Stimulated activated CD4-positive, alpha-beta T cell treated with anti-CD3 and anti-CD28 coated beads, TNF-alpha, amount 100 ng/mL, for 24 hours (primary cell): ENCODE data around the gene THAP10.
"Not testable (repeated sequence)": the region's sequence is repeated elsewhere in the genome, so short reads cannot be mapped to it uniquely, and the experiment has no call there.

Experiments used
- DNase-seq, 3 experiments: peaks; one replicate each; pipeline ENCODE4 v3.0.0-alpha.2; 2020; ENCODE audit warnings: low read depth in 3 of 3

THAP10 gene

GRCh38 chr15:70876683-70877082 is 15.6 kb downstream of the THAP10 start:
- DNase-seq, result no peak

GRCh38 chr15:70876011-70876410 is 16.2 kb downstream of the THAP10 start:
- DNase-seq, result no peak

- no peak for DNase-seq
Observed at GRCh38 chr15:70875001-70875782, 17.0 kb downstream of the THAP10 start.

GRCh38 chr15:70873232-70874054 is 18.8 kb downstream of the THAP10 start:
- DNase-seq, result no peak

GRCh38 chr15:70871490-70871889 is 20.7 kb downstream of the THAP10 start:
- DNase-seq, result not testable (repeated sequence)

GRCh38 chr15:70870051-70870450 is 22.2 kb downstream of the THAP10 start:
- no peak for DNase-seq

GRCh38 chr15:70869346-70869745 is 22.9 kb downstream of the THAP10 start:
- no peak for DNase-seq

- DNase-seq, result no peak
Observed at GRCh38 chr15:70867911-70868467, 24.2 kb downstream of the THAP10 start.

- DNase-seq, result no peak
Observed at GRCh38 chr15:70866982-70867641, 25.1 kb downstream of the THAP10 start.

GRCh38 chr15:70863450-70864218 is 28.6 kb downstream of the THAP10 start:
- no peak for DNase-seq

- no peak for DNase-seq
Observed at GRCh38 chr15:70859998-70860397, 32.2 kb downstream of the THAP10 start.

- no peak for DNase-seq
Observed at GRCh38 chr15:70859322-70859908, 32.8 kb downstream of the THAP10 start.

GRCh38 chr15:70858614-70859321 is 33.5 kb downstream of the THAP10 start:
- DNase-seq, result not testable (repeated sequence)

GRCh38 chr15:70857562-70858285 is 34.5 kb downstream of the THAP10 start:
- DNase-seq, result no peak

GRCh38 chr15:70856884-70857561 is 35.2 kb downstream of the THAP10 start:
- DNase-seq, result no peak

- DNase-seq, result no peak
Observed at GRCh38 chr15:70856177-70856883, 35.9 kb downstream of the THAP10 start.

- DNase-seq, result no peak
Observed at GRCh38 chr15:70855764-70856163, 36.5 kb downstream of the THAP10 start.

GRCh38 chr15:70854666-70854976 is 37.6 kb downstream of the THAP10 start:
- no peak for DNase-seq
